Gastroesophageal sphincter (tissue), 4 donors: ENCODE data around the gene CCNA1. TPM values are rescaled to one million over a fixed set of nuclear protein-coding genes. Genes with fewer than 3 reads are reported as not detected.
A peak's percentile ranks its signal among the peaks of the same experiment; 100 is the strongest.

ENCODE experiments used
- ATAC-seq: fragments of 150-250 bp; one replicate; pipeline ENCODE4 v1.9.1; 2016; ENCODE audit warnings: mild to moderate bottlenecking, moderate library complexity
- H3K27ac ChIP-seq, 4 donors: fragments of 200-600 bp; sonication (generic) in 3 of 4; 1 replicate in 3 of 4; 2 replicates in 1 of 4; pipeline ENCODE4 v1.5.1; 2016 to 2019
- H3K27me3 ChIP-seq: fragments of 200-600 bp; sonication (generic); one replicate; pipeline ENCODE4 v1.5.1; 2019
- H3K36me3 ChIP-seq, 2 donors: fragments of 200-600 bp; sonication (generic); one replicate each; pipeline ENCODE4 v1.5.1; 2019; ENCODE audit warnings: control low read depth in 1 of 2
- H3K4me1 ChIP-seq, 3 donors: fragments of 200-600 bp; sonication (generic); 1 replicate in 2 of 3; 2 replicates in 1 of 3; pipeline ENCODE4 v1.5.1; 2016 to 2019; ENCODE audit warnings: control low read depth in 2 of 3
- H3K4me3 ChIP-seq, 2 donors: fragments of 200-600 bp; sonication (generic); one replicate each; pipeline ENCODE4 v1.5.1; 2019; ENCODE audit warnings: mild to moderate bottlenecking in 1 of 2, moderate library complexity in 1 of 2
- H3K9me3 ChIP-seq, 3 donors: fragments of 200-600 bp; sonication (generic); one replicate each; pipeline ENCODE4 v1.5.1; 2017 to 2019; ENCODE audit warnings: control low read depth in 2 of 3
- EP300 ChIP-seq: sonication (generic); formaldehyde crosslinking; IDR thresholded peaks from one replicate; pipeline ENCODE4 v1.6.1; 2017; ENCODE audit warnings: antibody characterized with exemption, mild to moderate bottlenecking
- POLR2A ChIP-seq, 2 donors: fragments of 450-650 bp; IDR thresholded peaks; one replicate each; pipeline ENCODE4 v1.6.1; 2017; ENCODE audit warnings: antibody characterized with exemption in 2 of 2, mild to moderate bottlenecking in 2 of 2, moderate library complexity in 1 of 2
- POLR2AphosphoS5 ChIP-seq: sonication (generic); formaldehyde crosslinking; IDR thresholded peaks from one replicate; pipeline ENCODE4 v1.6.1; 2017; ENCODE audit warnings: antibody characterized with exemption
- WGBS, 2 donors: methylation state at CpG; one replicate each; pipeline ENCODE4 v1.1.5; 2018; ENCODE audit warnings: low coverage in 1 of 2; 5-methylcytosine and 5-hydroxymethylcytosine counted together
- total RNA-seq, 4 donors: library from RNA; depleted of rRNA; stranded (reverse); fragments of >200 nt; gene quantifications; one replicate each; pipeline ENCODE4 v1.1.0, GENCODE V29; 2016
- TF ChIP-seq, protein P1 (sequence below), 4 experiments: fragments of 200-600 bp in 2 of 4; fragments of 450-650 bp in 2 of 4; sonication (generic) in 1 of 4; IDR thresholded peaks; one replicate each; pipeline ENCODE4 v1.5.1; 2017 to 2019; ENCODE audit warnings: antibody characterized with exemption in 4 of 4, mild to moderate bottlenecking in 2 of 4, moderate library complexity in 2 of 4

CCNA1 gene
- total RNA-seq, 4 donors from 2014 or later, result 0.49 to 2.2 TPM; not detected in 2

- TF ChIP-seq EP300 (no peak), POLR2AphosphoS5 (no peak), POLR2A (IDR thresholded peaks at IDR 0.05) (no peak)
- TF ChIP-seq, protein P1, sequence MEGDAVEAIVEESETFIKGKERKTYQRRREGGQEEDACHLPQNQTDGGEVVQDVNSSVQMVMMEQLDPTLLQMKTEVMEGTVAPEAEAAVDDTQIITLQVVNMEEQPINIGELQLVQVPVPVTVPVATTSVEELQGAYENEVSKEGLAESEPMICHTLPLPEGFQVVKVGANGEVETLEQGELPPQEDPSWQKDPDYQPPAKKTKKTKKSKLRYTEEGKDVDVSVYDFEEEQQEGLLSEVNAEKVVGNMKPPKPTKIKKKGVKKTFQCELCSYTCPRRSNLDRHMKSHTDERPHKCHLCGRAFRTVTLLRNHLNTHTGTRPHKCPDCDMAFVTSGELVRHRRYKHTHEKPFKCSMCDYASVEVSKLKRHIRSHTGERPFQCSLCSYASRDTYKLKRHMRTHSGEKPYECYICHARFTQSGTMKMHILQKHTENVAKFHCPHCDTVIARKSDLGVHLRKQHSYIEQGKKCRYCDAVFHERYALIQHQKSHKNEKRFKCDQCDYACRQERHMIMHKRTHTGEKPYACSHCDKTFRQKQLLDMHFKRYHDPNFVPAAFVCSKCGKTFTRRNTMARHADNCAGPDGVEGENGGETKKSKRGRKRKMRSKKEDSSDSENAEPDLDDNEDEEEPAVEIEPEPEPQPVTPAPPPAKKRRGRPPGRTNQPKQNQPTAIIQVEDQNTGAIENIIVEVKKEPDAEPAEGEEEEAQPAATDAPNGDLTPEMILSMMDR (IDR thresholded peaks at IDR 0.05), result no peak
- Histone ChIP-seq H3K9me3 (no peaks in the 10 kb centered on the region), H3K27me3 (peaks cover 5% of the 10 kb centered on the region), H3K4me3 (no peak overlapping the region), H3K4me1 (no peaks in the 10 kb centered on the region), H3K27ac (no peak overlapping the region), H3K36me3 (no peaks in the 10 kb centered on the region)
- WGBS, 2 donors, result 56 to 90% methylated on average over 1 of the region's 1 CpG
- no peak for ATAC-seq
Observed at GRCh38 chr13:36413161-36413560, 19.1 kb upstream of the CCNA1 start.

- H3K9me3 ChIP-seq, result no peaks in the 10 kb centered on the region
- H3K4me3 ChIP-seq, result no peak overlapping the region
- TF ChIP-seq, protein P1 (IDR thresholded peaks at IDR 0.05), result no peak
- TF ChIP-seq POLR2A (IDR thresholded peaks at IDR 0.05) (no peak), POLR2AphosphoS5 (no peak), EP300 (no peak)
- H3K36me3 ChIP-seq, result no peaks in the 10 kb centered on the region
- peaks cover 10% of the 10 kb centered on the region for H3K27me3 ChIP-seq
- no peaks in the 10 kb centered on the region for H3K4me1 ChIP-seq
- H3K27ac ChIP-seq, result no peak overlapping the region
- 85 to 93% methylated on average over 2 to 3 of the region's 3 CpGs for WGBS, 2 donors
- ATAC-seq, result no peak
Observed at GRCh38 chr13:36414461-36414860, 17.8 kb upstream of the CCNA1 start.

DNA sequence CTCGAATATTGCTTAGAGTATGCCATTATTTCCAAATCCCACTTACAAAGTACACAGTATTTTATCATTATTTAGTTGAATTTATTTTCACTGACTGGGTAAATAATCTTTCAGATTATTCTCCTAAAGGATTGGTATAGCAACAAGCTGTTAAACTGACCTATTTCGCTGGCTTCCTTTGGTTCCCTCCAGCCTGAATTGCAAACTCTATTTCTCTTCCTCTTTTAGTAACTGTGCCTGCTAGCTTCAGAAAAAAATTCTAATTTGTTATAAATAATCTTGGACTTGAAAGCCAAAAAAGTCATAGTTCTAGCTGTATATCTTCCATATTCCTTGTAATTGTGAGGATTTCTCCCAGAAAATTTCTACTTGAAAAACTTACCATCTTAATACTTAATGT lies 15.0 kb upstream of the CCNA1 start:
- TF ChIP-seq EP300 (no peak), POLR2A (IDR thresholded peaks at IDR 0.05) (no peak), POLR2AphosphoS5 (no peak)
- TF ChIP-seq, protein P1 (IDR thresholded peaks at IDR 0.05), result no peak
- H3K4me1 ChIP-seq, result no peaks in the 10 kb centered on the region
- no peak for ATAC-seq
- peaks cover 25% of the 10 kb centered on the region for H3K27me3 ChIP-seq
- 72 to 79% methylated on average over 2 of the region's 2 CpGs for WGBS, 2 donors
- no peak overlapping the region for H3K4me3 ChIP-seq
- H3K9me3 ChIP-seq, result no peaks in the 10 kb centered on the region
- H3K27ac ChIP-seq, result no peak overlapping the region
- no peaks in the 10 kb centered on the region for H3K36me3 ChIP-seq

- WGBS, 2 donors, result 45 to 50% methylated on average over 7 to 9 of the region's 9 CpGs
- TF ChIP-seq POLR2A (IDR thresholded peaks at IDR 0.05) (no peak), POLR2AphosphoS5 (no peak), EP300 (no peak)
- TF ChIP-seq, protein P1 (IDR thresholded peaks at IDR 0.05), result no peak
Observed at GRCh38 chr13:36418022-36418805, 14.1 kb upstream of the CCNA1 start.

DNA sequence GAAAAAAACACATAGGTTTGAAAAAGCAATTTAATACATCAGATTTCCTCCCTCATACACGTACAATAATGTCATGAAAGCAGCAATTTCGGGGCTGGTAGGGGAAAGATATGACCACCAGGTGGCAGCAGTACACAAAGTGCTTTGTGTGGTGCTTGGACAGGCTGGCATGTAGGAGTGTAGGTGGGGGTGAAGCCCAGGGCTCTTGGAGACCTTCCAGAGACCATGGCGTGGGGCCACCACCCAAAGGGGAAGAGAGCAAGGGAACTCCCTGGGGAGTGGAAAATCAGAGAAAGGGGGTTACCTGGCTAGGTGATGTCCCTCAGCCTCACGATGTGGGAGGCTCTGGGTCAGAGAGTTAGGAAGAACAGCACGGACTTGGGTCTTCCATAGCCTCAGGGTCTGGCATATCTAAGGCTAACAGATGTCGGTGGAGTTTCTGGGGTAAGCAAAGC lies 11.8 kb upstream of the CCNA1 start:
- H3K4me3 ChIP-seq, result no peak overlapping the region
- H3K9me3 ChIP-seq, result peaks cover 0 to 4% (median 0%) of the 10 kb centered on the region in 3 donors
- ATAC-seq, result peak; percentile 78
- H3K4me1 ChIP-seq, result no peaks in the 10 kb centered on the region
- TF ChIP-seq EP300 (no peak), POLR2A (IDR thresholded peaks at IDR 0.05) (no peak), POLR2AphosphoS5 (no peak)
- TF ChIP-seq, protein P1 (IDR thresholded peaks at IDR 0.05), result peak; percentile 51 to 88 (median 69)
- no peak overlapping the region for H3K27ac ChIP-seq
- 20 to 33% methylated on average over 5 to 6 of the region's 6 CpGs for WGBS, 2 donors
- no peaks in the 10 kb centered on the region for H3K36me3 ChIP-seq
- peaks cover 30% of the 10 kb centered on the region for H3K27me3 ChIP-seq

More at GRCh38 chr13:36418022-36418805, 14.1 kb upstream of the CCNA1 start:
- Histone ChIP-seq H3K27ac (no peak overlapping the region), H3K4me3 (no peak overlapping the region), H3K27me3 (peaks cover 25% of the 10 kb centered on the region), H3K36me3 (no peaks in the 10 kb centered on the region), H3K9me3 (no peaks in the 10 kb centered on the region), H3K4me1 (no peaks in the 10 kb centered on the region)
- no peak for ATAC-seq
